Smooth muscle cell (in vitro differentiated cells): Measurements from ENCODE around the gene C10orf95. TPM values are rescaled to one million over a fixed set of nuclear protein-coding genes. Genes with fewer than 3 reads are reported as not detected.

ENCODE experiments used
- DNase-seq: peaks from one replicate; lab custom pipeline; 2025; ENCODE audit not compliant: unreplicated experiment; lab: John Stamatoyannopoulos, UW
- H2AFZ ChIP-seq: fragments of 200-600 bp; sonication (generic); 2 replicates; pipeline ENCODE4 v1.6.0; 2016; ENCODE audit warnings: antibody characterized with exemption, low read depth, mild to moderate bottlenecking
- H3F3A ChIP-seq: fragments of 200-600 bp; sonication (generic); 2 replicates; pipeline ENCODE4 v1.6.0; 2017; ENCODE audit warnings: antibody characterized with exemption, low read depth
- H3K27ac ChIP-seq: fragments of 200-600 bp; sonication (generic); 2 replicates; pipeline ENCODE4 v1.5.1; 2016; ENCODE audit warnings: low read depth, mild to moderate bottlenecking
- H3K27me3 ChIP-seq: fragments of 200-600 bp; sonication (generic); 2 replicates; pipeline ENCODE4 v1.6.1; 2016; ENCODE audit warnings: low read depth, mild to moderate bottlenecking
- H3K36me3 ChIP-seq: fragments of 200-600 bp; sonication (generic); 2 replicates; pipeline ENCODE4 v1.5.1; 2016; ENCODE audit warnings: low read depth
- H3K4me1 ChIP-seq: fragments of 200-600 bp; sonication (generic); 2 replicates; pipeline ENCODE4 v1.5.1; 2016; ENCODE audit warnings: low read depth
- H3K4me2 ChIP-seq: fragments of 200-600 bp; sonication (generic); 2 replicates; pipeline ENCODE4 v1.6.0; 2016; ENCODE audit warnings: mild to moderate bottlenecking
- H3K4me3 ChIP-seq: fragments of 200-600 bp; sonication (generic); 2 replicates; pipeline ENCODE4 v1.5.1; 2016; ENCODE audit warnings: mild to moderate bottlenecking
- H3K79me2 ChIP-seq: fragments of 200-600 bp; sonication (generic); 2 replicates; pipeline ENCODE4 v1.6.0; 2016; ENCODE audit warnings: low read depth, mild to moderate bottlenecking
- H3K9ac ChIP-seq: fragments of 200-600 bp; sonication (generic); 2 replicates; pipeline ENCODE4 v1.6.0; 2016; ENCODE audit warnings: low read depth
- H3K9me3 ChIP-seq: fragments of 200-600 bp; sonication (generic); replicated peaks from 2 replicates; pipeline ENCODE4 v1.5.1; 2016; ENCODE audit warnings: low read depth
- H4K20me1 ChIP-seq: fragments of 200-600 bp; sonication (generic); 2 replicates; pipeline ENCODE4 v1.6.0; 2016; ENCODE audit warnings: low read depth
- CTCF ChIP-seq: fragments of 200-600 bp; sonication (generic); IDR thresholded peaks from 2 replicates; pipeline ENCODE4 v1.5.1; 2017; ENCODE audit warnings: borderline replicate concordance, mild to moderate bottlenecking, antibody characterized with exemption; ENCODE audit not compliant: insufficient read depth, poor library complexity, severe bottlenecking
- WGBS: methylation state at CpG from one replicate; pipeline ENCODE4 v1.1.7; 2016; ENCODE audit warnings: low lambda C conversion rate; 5-methylcytosine and 5-hydroxymethylcytosine counted together
- polyA plus RNA-seq: library from polyadenylated mRNA; unstranded; fragments of >200 nt; fragmentation: Nextera tagmentation; extraction: Ambion mirVana; gene quantifications from 2 replicates; pipeline ENCODE4 v1.2.1, GENCODE V29; 2016
- total RNA-seq: library from RNA; depleted of rRNA; stranded (reverse); fragments of >200 nt; gene quantifications from 2 replicates; pipeline ENCODE4 v1.2.3, GENCODE V29; 2014

C10orf95 gene
- total and polyA plus RNA-seq, 2 experiments from 2014 or later, result 0.62 TPM; not detected in 1

- Histone ChIP-seq H4K20me1 (no peaks in the 10 kb centered on the region), H3K9ac (no peak overlapping the region), H3K4me1 (peaks cover 10% of the 10 kb centered on the region), H3K27me3 (no peaks in the 10 kb centered on the region), H3F3A (peaks cover 3% of the 10 kb centered on the region), H3K4me3 (peak overlapping the region; percentile 60), H3K79me2 (no peaks in the 10 kb centered on the region), H3K27ac (no peak overlapping the region), H3K4me2 (peak overlapping the region; percentile 97), H3K9me3 (no peaks in the 10 kb centered on the region), H3K36me3 (no peaks in the 10 kb centered on the region), H2AFZ (peak overlapping the region; percentile 69)
- peak; percentile 22 for DNase-seq
- TF ChIP-seq CTCF, result no peak
- WGBS, result 3% methylated on average over 48 of the region's 54 CpGs
These were observed 10.1 kb upstream of the C10orf95 start for GRCh38 chr10:102461187-102462054.

DNA sequence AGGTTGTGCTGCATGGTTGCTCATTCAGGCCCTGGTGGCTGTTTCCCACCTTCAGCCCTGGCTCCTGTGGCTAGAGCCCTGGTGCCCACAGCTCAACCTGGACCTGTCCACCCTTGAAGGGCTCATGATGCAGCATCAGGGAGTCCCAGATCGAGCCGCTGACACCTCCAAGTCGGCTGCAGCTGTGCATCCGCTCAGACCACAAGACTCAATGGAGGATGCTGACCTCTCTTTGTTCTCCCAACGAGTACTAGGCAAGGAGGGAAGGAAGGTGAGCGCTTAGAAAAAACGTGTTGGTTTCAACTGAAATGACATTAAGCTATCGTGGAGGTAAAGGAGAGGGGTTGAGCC lies 9.5 kb upstream of the C10orf95 start:
- TF ChIP-seq CTCF, result no peak
- Histone ChIP-seq H2AFZ (peak overlapping the region; percentile 69), H3K4me1 (peaks cover 10% of the 10 kb centered on the region), H3K4me3 (peak overlapping the region; percentile 60), H3K79me2 (no peaks in the 10 kb centered on the region), H3K36me3 (no peaks in the 10 kb centered on the region), H3K27me3 (no peaks in the 10 kb centered on the region), H4K20me1 (no peaks in the 10 kb centered on the region), H3K27ac (no peak overlapping the region), H3K4me2 (peak overlapping the region; percentile 97), H3K9me3 (no peaks in the 10 kb centered on the region), H3K9ac (no peak overlapping the region), H3F3A (peaks cover 8% of the 10 kb centered on the region)
- WGBS, result 56% methylated on average over 8 of the region's 8 CpGs
- no peak for DNase-seq

DNA sequence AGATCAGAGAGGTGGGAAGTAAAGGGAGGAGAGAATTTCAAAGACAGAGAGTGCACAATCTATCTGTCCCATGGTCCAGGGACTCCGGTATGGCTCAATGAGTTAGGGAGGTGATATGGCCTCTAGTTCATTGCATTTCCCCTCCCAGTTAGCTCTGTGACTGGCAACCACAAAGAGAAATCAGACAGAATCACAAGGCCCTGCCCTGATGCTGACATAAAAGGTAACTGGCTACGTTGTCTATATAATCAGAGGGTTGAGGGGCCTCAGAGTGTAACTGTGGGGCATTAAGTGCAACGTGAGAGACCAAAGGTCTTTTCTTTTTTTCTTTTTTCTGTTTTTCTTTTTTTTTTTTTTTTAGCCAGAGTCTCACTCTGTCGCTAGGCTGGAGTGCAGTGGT lies 7.3 kb upstream of the C10orf95 start:
- Histone ChIP-seq H2AFZ (no peak overlapping the region), H3K9ac (no peak overlapping the region), H3K9me3 (no peaks in the 10 kb centered on the region), H3K4me1 (peaks cover 24% of the 10 kb centered on the region), H3K36me3 (no peaks in the 10 kb centered on the region), H3K4me3 (no peak overlapping the region), H3K79me2 (no peaks in the 10 kb centered on the region), H4K20me1 (peaks cover under 1% of the 10 kb centered on the region), H3F3A (peaks cover 14% of the 10 kb centered on the region), H3K27ac (no peak overlapping the region), H3K4me2 (no peak overlapping the region), H3K27me3 (no peaks in the 10 kb centered on the region)
- no peak for TF ChIP-seq CTCF
- WGBS, result 88% methylated on average over 4 of the region's 4 CpGs
- DNase-seq, result no peak
